Measurements from ENCODE around the gene KRT3. TPM values are rescaled to one million over a fixed set of nuclear protein-coding genes. Genes with fewer than 3 reads are reported as not detected.

The KRT3 gene
- total RNA-seq, 2 donors from 2014 or later = not detected

DNA sequence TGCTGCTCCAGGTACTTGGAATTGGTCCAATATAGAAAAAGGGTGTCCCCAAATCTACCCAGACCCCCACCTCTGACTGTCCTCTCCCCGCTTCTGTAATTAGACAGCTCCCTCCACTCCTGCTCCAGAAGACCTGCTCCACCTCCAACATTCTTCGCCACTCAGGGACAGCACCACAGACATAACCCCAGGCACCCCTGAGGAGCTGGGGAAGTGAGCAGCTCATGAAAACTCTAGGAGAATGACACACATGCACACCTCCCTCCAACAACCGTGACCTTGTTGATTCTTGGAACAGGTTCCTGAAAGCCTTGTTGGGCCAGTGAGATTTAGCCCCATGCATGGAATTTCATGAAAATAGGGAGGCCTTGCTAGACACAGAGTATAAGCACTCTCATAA lies 9.8 kb upstream of the KRT3 start:
- H3K4me1 ChIP-seq (replicated peaks) = no peaks in the 10 kb centered on the region
- H3K27me3 ChIP-seq (replicated peaks; ENCODE audit: insufficient read depth) = peaks cover 18% of the 10 kb centered on the region
- intact Hi-C loops (cut with DNase I) = no loop called here
- no peak overlapping the region for H3K27ac ChIP-seq
- no peak for DNase-seq (ENCODE audit: low spot score)
- H3K36me3 ChIP-seq = no peaks in the 10 kb centered on the region
- 82% methylated on average over 3 of the region's 3 CpGs for WGBS
- no peaks in the 10 kb centered on the region for H3K9me3 ChIP-seq
- no peak overlapping the region for H3K4me3 ChIP-seq
- no peak for TF ChIP-seq POLR2AphosphoS5 (IDR thresholded peaks at IDR 0.05)
- no peak for TF ChIP-seq POLR2A (IDR thresholded peaks at IDR 0.05)
- TF ChIP-seq, protein P1, sequence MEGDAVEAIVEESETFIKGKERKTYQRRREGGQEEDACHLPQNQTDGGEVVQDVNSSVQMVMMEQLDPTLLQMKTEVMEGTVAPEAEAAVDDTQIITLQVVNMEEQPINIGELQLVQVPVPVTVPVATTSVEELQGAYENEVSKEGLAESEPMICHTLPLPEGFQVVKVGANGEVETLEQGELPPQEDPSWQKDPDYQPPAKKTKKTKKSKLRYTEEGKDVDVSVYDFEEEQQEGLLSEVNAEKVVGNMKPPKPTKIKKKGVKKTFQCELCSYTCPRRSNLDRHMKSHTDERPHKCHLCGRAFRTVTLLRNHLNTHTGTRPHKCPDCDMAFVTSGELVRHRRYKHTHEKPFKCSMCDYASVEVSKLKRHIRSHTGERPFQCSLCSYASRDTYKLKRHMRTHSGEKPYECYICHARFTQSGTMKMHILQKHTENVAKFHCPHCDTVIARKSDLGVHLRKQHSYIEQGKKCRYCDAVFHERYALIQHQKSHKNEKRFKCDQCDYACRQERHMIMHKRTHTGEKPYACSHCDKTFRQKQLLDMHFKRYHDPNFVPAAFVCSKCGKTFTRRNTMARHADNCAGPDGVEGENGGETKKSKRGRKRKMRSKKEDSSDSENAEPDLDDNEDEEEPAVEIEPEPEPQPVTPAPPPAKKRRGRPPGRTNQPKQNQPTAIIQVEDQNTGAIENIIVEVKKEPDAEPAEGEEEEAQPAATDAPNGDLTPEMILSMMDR (IDR thresholded peaks at IDR 0.05) = no peak

DNA sequence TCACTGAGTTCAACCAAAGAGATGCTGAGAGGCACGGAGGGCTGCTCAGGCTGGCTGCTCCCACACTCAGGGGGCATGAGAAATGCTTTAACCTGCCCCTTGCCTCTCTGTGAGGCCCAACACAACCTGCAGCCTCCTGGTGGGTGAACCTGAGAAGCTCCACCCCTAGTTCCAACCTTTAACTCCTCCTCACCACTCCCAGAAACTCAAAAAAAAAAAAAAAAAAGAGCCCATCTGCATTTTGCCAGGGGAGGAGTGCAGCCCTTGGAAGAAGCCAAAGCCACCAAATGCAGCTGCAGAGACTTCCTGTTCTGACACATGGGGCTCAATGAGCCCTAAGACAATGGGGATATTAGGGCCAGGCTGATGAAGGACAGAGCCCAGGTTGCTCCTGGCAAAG lies 9.1 kb upstream of the KRT3 start:
- 59% methylated on average over 1 of the region's 1 CpG for whole genome bisulfite sequencing
- intact Hi-C loops (cut with DNase I) = no loop called here
- TF ChIP-seq POLR2AphosphoS5 (IDR thresholded peaks at IDR 0.05) (no peak), POLR2A (IDR thresholded peaks at IDR 0.05) (no peak)
- TF ChIP-seq, protein P1 (IDR thresholded peaks at IDR 0.05) = no peak

DNA sequence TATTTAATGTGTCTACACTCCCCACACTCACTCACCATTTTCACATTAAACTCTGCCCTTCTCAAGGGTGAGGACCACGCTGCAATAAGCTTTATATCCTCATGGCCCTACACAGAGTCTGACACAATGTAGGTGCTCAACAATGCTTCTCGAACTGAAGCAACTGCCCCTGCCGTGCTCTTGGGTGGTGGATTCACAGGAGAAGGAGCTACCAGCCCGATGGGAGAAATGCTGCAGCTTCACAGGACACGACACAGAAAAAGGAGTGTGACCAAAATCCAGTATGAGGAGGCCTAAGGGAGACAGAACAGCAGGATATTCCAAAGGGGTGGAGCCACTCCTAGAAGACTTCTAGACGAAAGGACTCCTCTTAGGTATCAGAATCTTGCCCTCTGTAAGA lies 6.5 kb upstream of the KRT3 start:
- Histone ChIP-seq H3K4me1 (replicated peaks) (no peaks in the 10 kb centered on the region), H3K27me3 (replicated peaks; ENCODE audit: insufficient read depth) (peaks cover 11% of the 10 kb centered on the region), H3K4me3 (no peak overlapping the region), H3K36me3 (no peaks in the 10 kb centered on the region), H3K27ac (no peak overlapping the region), H3K9me3 (no peaks in the 10 kb centered on the region)
- intact Hi-C loops (cut with DNase I) = no loop called here
- no peak for DNase-seq (ENCODE audit: low spot score)
- 74% methylated on average over 6 of the region's 6 CpGs for WGBS
- TF ChIP-seq POLR2A (IDR thresholded peaks at IDR 0.05) = no peak
- no peak for TF ChIP-seq POLR2AphosphoS5 (IDR thresholded peaks at IDR 0.05)
- TF ChIP-seq, protein P1 (IDR thresholded peaks at IDR 0.05) = no peak

More for the DNA sequence above, 9.1 kb upstream of the KRT3 start:
- no peaks in the 10 kb centered on the region for H3K9me3 ChIP-seq
- no peak for DNase-seq (ENCODE audit: low spot score)
- H3K27me3 ChIP-seq (replicated peaks; ENCODE audit: insufficient read depth) = peaks cover 18% of the 10 kb centered on the region
- no peaks in the 10 kb centered on the region for H3K4me1 ChIP-seq (replicated peaks)
- H3K27ac ChIP-seq = no peak overlapping the region
- no peaks in the 10 kb centered on the region for H3K36me3 ChIP-seq
- no peak overlapping the region for H3K4me3 ChIP-seq

DNA sequence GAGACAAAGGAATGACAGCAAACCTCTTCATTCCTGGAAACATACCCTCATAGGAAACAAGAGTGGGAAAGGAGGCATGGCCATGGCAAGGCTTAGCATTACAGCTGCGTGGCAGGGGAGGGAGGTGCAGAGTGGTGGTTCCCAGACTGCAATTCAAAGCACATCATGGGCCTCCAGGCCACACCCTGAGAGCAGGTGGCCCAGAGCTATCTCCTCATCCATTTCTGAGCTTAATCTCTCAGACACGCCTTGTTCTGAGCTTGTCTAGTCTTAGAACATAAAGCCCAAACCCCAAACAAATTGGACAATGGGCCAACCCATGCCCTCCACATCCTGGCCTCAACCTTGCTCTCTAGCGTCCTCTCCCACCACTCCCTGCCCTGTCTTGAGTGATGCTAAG lies 5.9 kb upstream of the KRT3 start:
- Histone ChIP-seq H3K27me3 (replicated peaks; ENCODE audit: insufficient read depth) (peaks cover 7% of the 10 kb centered on the region), H3K36me3 (no peaks in the 10 kb centered on the region), H3K4me3 (no peak overlapping the region), H3K27ac (no peak overlapping the region), H3K4me1 (replicated peaks) (no peaks in the 10 kb centered on the region), H3K9me3 (no peaks in the 10 kb centered on the region)
- TF ChIP-seq POLR2AphosphoS5 (IDR thresholded peaks at IDR 0.05) = no peak
- TF ChIP-seq, protein P1 (IDR thresholded peaks at IDR 0.05) = no peak
- TF ChIP-seq POLR2A (IDR thresholded peaks at IDR 0.05) = no peak
- intact Hi-C loops (cut with DNase I) = no loop called here
- DNase-seq (ENCODE audit: low spot score) = no peak
- whole genome bisulfite sequencing = 78% methylated on average over 3 of the region's 3 CpGs

DNA sequence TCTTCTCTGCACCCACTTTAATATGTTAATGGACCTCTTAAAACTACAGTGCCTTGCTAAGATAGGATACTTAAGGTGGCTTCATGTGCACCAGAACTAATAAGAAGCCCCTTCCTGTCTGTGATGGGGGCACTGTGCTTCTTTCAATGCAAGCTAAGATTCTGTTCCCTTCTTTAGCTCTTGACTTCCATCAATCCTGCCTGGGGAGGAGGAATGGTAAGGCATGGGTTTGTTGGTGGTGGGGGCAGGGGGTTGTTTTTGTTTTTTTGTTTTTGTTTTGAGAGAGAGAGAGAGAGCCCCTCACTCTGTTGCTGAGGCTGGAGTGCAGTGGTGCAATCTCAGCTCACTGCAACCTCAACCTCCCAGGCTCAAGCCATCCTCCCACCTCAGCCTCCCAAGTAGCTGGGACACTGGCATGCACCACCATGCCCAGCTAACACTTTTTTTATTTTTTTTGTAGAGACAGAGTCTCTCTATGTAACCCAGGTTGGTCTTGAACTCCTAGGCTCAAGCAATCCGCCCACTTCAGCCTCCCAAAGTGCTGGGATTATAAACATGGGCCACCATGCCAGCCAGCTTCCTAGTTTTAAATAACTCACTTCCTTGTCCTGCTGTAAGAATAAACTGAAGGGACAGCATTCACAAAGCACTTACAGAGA lies 4.5 kb upstream of the KRT3 start:
- intact Hi-C loops (cut with DNase I) = no loop called here
- no peak for DNase-seq (ENCODE audit: low spot score)
- TF ChIP-seq POLR2A (IDR thresholded peaks at IDR 0.05) (no peak), POLR2AphosphoS5 (IDR thresholded peaks at IDR 0.05) (no peak)
- TF ChIP-seq, protein P1 (IDR thresholded peaks at IDR 0.05) = no peak
- Histone ChIP-seq H3K36me3 (no peaks in the 10 kb centered on the region), H3K27ac (no peak overlapping the region), H3K4me3 (no peak overlapping the region), H3K9me3 (no peaks in the 10 kb centered on the region), H3K27me3 (replicated peaks; ENCODE audit: insufficient read depth) (peaks cover under 1% of the 10 kb centered on the region), H3K4me1 (replicated peaks) (no peaks in the 10 kb centered on the region)
- 25% methylated on average over 1 of the region's 1 CpG for WGBS
